ENCODE results near the gene C6orf163.

DNA sequence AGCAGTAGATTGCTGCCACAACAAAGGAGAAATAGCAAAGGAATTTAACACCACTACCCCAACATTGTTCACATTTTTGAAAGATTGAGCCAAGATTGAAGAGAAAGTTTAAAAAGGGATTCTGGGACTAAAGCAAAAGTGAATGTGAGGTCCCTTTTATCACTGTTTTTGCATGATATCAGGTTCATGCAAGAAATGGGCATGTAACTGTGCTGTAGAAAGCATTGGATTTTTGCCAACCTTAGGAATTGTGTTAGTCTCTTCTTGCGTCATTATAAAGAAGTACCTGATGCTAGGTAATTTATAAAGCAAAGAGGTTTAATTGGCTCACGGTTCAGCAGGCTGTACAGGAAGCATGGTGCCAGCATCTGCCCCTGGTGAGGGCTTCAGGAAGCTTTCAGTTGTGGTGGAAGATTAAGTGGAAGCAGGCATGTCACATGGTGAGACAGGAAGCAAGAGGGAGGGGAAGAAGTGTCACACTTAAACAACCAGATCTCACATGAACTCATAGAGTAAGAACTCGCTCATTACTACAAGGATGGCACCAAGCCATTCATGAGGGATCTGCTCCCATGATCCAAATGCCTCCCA, 10.9 kb upstream of the C6orf163 start:
- TF ChIP-seq, protein P1, sequence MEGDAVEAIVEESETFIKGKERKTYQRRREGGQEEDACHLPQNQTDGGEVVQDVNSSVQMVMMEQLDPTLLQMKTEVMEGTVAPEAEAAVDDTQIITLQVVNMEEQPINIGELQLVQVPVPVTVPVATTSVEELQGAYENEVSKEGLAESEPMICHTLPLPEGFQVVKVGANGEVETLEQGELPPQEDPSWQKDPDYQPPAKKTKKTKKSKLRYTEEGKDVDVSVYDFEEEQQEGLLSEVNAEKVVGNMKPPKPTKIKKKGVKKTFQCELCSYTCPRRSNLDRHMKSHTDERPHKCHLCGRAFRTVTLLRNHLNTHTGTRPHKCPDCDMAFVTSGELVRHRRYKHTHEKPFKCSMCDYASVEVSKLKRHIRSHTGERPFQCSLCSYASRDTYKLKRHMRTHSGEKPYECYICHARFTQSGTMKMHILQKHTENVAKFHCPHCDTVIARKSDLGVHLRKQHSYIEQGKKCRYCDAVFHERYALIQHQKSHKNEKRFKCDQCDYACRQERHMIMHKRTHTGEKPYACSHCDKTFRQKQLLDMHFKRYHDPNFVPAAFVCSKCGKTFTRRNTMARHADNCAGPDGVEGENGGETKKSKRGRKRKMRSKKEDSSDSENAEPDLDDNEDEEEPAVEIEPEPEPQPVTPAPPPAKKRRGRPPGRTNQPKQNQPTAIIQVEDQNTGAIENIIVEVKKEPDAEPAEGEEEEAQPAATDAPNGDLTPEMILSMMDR (conservative IDR thresholded peaks at IDR 0.05; ENCODE audit: low read depth, low read length) = no peak
- TF ChIP-seq EZH2 (IDR thresholded peaks at IDR 0.05; ENCODE audit: borderline replicate concordance, low read depth, low read length, poor library complexity, severe bottlenecking) = no peak
